Stimulated activated CD4-positive, alpha-beta T cell treated with anti-CD3 and anti-CD28 coated beads, Interleukin-12 subunit alpha, Interleukin-12 subunit beta, amount 100 ng/mL, for 4 hours (primary cell): ENCODE data around the gene CUEDC2.
A peak's percentile ranks its signal among the peaks of the same experiment; 100 is the strongest.

Experiments used
- DNase-seq: peaks from one replicate; pipeline ENCODE4 v3.0.0-alpha.2; 2020

The CUEDC2 gene

DNA sequence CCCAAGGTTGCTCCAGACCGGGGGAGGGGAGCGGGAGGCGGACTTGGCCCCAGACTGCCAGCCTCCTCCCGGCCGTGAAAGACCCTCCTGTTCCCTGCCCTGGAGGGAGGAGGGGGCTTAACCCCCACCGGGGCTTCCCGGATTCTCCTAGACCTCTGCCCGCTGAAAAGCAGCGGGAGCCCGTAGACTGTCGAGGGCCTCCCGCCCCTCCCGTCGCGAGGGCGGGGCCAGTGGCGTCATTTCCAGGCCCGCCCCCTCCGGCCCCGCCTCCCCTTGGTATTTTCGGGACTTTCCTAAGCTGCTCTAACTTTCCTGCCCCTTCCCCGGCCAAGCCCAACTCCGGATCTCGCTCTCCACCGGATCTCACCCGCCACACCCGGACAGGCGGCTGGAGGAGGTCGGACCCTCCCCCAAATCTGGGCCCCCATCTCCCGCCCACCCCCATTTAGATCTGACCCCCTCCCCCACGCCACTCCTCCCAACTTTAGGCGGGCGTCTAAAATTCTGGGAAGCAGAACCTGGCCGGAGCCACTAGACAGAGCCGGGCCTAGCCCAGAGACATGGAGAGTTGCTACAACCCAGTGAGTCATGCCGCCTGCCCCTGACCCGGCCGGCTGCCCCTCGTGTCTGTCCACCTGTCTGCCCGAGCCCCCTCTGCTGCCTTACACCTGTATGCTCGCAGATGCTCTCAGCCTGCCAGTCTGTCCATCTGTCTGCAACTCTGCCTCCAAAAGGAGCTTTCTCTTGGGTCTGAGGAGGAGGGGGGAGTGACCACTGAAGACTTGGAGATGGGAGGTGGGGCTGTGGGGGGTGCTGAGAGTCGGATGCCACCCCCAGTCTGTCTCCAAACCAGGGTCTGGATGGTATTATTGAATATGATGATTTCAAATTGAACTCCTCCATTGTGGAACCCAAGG, 36.7 kb downstream of the CUEDC2 start, which contains the start of gene NFKB2:
NFKB2 (plus strand) TSS at position 306 of the 917 bp plus-strand sequence; CDS start at position 561, 255 bp downstream.
- DNase-seq, result peak; percentile 91

DNA sequence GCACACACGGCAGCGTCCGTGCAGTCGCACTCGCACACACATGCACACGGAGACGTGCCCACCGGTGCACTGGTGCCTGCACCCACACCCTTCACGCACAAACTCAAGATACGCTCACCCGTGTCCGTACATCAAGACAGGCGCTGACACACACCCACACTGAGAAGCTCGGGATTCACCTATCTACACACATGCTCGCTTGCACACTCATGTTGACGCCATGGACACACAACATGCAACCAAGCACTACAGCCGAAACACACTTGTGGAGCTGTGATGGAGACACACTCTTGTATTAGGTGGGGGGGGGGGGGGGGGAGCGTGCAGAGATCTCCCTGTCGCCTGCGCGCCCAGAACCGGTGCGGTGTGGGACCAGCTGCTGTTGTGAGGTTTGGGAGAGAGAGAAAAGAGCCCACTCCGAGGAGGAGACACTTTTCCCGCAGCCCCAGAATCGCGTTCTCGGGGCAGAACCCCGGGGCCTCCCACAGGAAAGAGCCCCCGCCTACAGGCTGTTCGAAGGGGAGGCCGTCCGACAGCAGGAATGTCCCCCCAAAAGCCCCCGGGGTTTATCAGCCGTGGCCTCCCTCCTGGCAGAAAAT, 37.5 kb downstream of the CUEDC2 start:
- DNase-seq, result peak; percentile 59

DNA sequence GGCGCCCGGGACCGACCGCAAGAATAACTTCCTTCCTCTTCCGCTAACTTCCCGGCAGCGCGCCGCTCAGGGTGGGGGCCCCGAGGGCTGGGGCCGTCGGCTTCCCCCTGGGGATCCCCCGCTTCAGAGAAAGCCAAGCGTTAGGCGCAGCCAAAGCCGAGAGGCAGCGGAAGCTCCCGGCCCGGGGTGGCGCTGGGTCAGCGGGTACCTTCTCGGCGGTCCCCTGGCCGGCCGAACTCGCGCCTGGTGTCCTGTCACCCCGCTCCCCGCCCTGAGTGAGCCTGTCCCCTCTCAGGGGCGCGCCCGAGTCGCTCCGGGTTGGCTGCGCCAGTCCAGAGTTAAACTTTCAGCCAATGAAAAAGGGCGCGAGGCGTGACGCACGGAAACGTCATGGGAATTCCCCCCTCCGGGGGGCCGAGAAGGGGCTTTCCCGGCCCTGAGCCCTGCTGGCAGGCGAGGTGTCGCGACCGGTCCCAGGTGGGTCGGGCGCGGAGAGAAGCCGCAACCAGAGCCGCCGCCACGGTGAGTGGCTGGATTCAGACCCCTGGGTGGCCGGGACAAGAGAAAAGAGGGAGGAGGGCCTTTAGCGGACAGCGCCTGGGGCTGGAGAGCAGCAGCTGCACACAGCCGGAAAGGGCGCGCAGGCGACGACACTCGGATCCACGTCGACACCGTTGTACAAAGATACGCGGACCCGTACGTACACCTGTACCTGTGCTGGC, 38.1 kb downstream of the CUEDC2 start:
- DNase-seq, result peak; percentile 97

DNA sequence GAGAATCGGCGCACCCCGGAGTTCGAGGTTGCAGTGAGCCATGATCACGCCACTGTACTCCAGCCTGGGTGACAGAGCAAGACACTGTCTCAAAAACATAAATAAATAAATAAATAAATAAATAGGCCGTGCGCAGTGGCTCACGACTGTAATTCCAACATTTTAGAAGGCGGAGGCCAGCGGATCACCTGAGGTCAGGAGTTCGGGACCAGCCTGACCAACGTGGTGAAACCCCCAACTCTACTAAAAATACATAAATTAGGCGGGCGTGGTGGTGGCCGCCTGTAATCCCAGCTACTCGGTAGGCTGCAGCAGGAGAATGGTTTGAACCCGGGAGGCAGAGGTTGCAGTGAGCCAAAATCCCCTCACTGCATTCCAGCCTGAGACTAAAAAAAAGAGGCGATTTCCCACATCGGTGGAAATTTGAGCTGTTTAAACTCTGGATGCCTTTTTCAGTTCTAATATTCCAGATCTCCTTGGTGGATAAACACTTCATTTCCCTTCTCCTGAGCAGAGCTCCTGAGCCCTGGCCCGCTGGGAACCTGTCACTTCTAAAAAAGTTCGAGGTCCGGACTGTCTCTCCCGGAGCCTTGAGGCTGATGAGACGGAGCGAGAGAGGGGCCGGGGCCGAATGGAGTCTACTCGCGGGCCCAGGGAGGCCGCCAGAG, 38.8 kb downstream of the CUEDC2 start:
- DNase-seq, result no peak

DNA sequence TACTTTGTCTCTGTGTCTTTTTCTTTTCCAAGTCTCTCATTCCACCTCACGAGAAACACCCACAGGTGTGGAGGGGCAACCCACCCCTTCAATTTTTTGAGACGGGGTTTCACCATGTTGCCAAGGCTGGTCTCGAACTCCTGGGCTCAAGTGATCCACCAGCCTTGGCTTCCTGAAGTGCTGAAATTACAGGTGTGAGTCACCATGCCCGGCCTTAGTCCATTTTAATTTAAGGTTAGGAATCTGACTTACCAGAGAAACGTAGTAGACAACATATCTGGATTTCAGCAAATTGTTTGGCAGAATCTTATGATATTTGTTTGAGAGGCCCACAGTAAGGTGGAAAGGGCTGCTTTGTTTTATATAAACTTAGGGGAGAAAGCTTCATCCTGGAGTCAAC, 40.1 kb downstream of the CUEDC2 start:
- DNase-seq, result no peak

DNA sequence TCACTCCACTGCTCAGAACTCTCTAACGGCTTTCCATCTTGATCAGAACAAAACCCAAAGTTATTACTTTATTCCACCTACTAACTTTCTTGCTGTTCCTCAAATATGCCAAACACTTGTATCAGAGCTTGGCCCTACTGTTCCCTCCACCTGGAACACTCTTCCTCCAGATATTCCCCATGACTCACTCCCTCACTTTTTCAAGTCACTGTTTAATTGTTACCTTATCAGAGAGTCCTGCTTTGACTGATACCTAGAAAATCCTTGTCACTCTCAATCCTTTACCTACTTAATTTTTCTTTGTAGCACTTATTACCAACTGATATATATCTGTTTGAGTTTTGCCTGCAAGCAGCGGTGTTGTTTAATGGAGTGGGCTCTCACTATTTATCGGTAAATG, 42.5 kb downstream of the CUEDC2 start:
- DNase-seq, result no peak

DNA sequence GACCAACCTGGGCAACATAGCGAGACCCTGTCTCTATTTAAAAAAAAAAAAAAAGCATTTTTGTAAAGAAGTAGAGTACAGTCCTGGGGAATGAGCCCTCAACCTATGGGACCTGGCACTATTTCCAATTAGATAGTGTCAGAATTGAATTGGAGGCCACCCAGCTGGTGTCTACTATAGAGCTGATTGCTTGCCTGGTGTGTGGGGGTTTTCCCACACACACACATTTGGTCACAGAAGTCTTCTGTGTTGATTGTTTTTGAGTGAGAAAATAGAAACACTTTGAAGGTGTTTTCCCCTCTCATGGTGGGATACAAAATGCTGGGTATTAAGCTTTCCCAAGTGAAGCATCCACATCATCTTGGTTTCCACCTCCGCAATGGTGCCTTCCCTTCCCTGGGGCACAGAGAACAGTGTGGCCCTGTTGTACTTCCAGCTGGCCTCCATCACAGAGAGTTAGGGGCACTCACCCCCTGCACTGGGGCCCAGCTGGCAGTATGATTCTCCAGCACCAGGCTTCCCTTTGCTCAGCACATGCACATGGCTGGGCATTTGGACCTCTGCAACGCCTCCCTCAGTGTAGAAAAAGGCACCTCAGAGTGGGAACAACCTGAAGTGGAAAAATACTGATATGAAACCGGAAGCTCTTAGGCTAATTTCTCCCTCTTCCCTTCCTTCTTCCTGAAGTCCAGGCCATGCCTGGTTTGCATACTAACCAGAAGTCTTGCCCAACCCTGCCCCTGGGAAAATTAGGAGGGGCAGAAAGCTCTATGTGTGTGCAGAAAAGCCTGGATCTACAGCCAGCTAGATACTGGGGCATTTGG, 47.6 kb downstream of the CUEDC2 start:
- no peak for DNase-seq

DNA sequence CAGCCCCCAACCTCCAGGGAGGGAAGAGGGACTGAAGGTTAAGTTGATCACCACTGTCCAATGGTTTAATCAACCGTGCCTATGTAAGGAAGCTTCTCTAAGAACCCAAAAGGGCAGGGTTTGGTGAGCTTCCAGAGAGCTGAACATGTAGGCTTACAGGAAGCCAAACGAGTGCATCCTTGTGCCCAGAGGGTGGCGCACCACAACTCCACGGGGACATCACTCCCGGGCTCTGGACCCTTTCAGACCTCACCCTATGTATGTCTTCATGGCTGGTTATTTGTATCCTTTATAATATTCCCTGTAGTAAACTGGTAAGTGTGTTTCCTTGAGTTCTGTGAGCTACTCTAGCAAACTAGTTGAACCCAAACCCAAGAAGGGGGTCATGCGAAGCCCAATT, 48.3 kb downstream of the CUEDC2 start:
- DNase-seq, result no peak

DNA sequence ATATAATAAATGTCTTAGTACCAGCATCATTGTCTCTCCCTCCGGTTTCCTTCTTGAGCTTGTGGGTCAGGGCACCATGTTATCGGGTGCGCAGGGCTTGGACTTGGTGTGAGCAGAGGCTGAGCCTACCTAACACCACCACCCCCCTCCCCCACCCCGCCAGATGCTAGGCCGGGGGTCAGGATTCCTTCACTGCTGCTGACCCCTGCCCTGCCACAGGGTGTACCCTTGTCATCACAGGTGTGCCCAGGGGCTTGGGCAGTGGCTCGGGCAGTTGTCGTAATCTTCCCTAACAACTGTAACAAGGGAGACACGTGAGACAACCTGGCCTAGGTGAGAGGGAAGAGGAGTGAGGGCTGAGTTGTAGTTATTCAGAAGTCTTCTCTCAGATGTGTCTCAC, 49.5 kb downstream of the CUEDC2 start:
- no peak for DNase-seq

DNA sequence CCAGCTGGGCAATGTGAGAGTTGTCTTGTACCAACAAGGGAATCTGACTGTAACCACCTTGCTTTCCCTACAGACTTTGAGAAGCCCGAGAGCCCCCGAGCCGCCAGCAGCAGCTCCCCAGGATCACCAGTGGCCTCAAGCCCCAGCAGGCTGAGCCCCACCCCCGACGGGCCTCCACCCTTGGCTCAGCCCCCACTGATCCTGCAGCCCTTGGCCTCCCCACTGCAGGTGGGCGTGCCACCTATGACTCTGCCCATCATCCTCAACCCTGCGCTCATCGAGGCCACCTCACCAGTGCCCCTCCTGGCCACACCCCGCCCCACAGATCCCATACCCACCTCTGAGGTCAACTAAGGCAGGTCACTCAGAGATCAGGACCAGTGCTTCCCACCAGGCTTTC, 50.4 kb downstream of the CUEDC2 start:
- no peak for DNase-seq

DNA sequence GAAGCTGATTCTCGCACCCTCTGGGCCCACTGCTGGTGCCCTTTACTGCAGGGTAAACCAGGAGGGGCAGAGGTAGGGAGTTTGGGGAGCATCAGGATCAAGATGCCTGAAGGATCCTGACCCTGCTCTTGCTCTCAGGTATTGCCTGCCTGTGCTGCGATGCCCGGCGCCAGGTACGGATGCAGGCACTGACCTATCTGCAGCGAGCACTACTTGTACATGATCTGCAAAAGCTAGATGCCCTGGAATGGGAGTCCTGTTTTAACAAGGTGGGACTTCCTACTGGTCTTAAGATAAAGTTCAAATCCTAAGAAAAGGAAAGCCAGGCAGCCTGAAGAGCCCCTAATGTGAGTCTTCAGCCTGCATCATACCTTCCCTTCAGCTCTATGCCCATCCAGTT, 53.0 kb downstream of the CUEDC2 start:
- no peak for DNase-seq

DNA sequence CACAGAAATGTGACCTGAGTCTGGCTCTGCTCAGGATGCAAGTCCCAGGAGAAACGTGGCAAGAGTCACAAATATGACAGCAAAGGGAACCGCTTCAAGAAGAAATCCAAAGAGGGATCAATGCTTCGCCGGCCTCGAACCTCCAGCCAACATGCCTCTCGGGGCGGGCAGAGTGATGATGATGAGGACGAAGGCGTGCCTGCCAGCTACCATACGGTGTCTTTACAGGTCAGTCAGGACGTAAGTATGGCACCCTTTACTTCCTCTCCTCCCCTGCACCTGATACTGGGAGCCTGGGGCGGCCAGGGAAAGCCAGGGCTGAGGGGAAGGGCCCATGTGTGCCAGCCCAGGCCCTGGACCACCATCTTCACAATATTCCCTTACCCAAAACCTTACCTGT, 55.5 kb downstream of the CUEDC2 start:
- no peak for DNase-seq

DNA sequence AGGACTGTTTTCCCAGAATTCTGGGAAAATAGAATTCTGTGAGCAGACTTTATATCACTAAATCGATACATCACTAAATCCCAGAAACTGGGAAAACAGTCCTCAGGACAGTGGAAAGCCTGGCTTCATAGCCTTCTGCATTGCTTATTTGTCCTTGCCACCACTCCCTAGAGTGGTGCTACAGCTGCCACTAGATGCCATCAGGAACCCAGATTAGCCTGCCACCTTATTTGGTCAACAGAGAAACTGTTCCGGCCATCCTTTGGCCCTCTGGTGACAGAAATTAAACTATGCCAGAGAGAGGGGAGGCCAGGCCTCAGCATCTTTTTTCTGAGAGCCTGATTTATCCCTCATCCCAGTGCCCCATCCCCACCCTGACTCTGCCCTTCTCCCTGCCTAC, 56.5 kb downstream of the CUEDC2 start:
- no peak for DNase-seq

DNA sequence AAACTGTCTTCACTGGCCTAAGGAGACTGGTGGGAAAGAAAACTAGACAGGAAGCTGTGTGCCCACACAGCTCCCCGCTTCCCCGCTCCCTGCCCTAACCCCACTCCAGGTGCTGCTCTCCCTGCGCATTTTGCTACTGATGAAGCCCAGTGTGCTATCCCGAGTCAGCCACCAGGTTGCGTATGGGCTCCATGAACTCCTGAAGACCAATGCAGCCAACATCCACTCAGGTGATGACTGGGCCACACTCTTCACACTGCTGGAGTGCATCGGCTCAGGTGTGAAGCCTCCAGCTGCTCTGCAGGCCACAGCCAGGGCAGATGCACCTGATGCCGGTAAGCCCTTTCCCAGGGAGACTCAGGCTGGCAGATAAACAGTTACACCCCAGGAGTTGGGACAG, 57.1 kb downstream of the CUEDC2 start:
- no peak for DNase-seq
